Spleen (tissue), 7 donors: ENCODE measurements around the gene FOS.

ENCODE experiments used
- CTCF ChIP-seq, 11 experiments: fragments of 200-600 bp in 7 of 11; fragments of 450-650 bp in 4 of 11; sonication (generic) in 4 of 11; IDR thresholded peaks in 8 of 11; conservative IDR thresholded peaks in 3 of 11; 1 replicate in 7 of 11; 2 replicates in 4 of 11; pipeline versions ENCODE4 v1.4.0 to v1.8.0; 2016 to 2021; ENCODE audit warnings: antibody characterized with exemption in 11 of 11, inconsistent platforms in 4 of 11, mild to moderate bottlenecking in 1 of 11
- POLR2A ChIP-seq, 3 donors: fragments of 450-650 bp; IDR thresholded peaks; one replicate each; pipeline ENCODE4 v1.5.1; 2017; ENCODE audit warnings: antibody characterized with exemption in 3 of 3, mild to moderate bottlenecking in 1 of 3
- POLR2AphosphoS5 ChIP-seq, 3 donors: sonication (generic); formaldehyde crosslinking; IDR thresholded peaks; one replicate each; pipeline ENCODE4 v1.5.1; 2017; ENCODE audit warnings: antibody characterized with exemption in 3 of 3
- donor health status: DM: no; HTN: no; CAD: no; lungs with moderate emphysema.
- donor health status: DM: no; HTN: no; CAD: no.
- donor health status: DM: no; HTN: no; CAD: no.

GRCh38 chr14:75280831-75281653 is 2.4 kb downstream of the FOS start:
- TF ChIP-seq POLR2A (IDR thresholded peaks at IDR 0.05) (peak in 2 of 3 donors; percentile 5 to 24), CTCF (IDR thresholded peaks at IDR 0.05 in 8 of 11, conservative IDR thresholded peaks at IDR 0.05 in 3 of 11) (no peak), POLR2AphosphoS5 (IDR thresholded peaks at IDR 0.05) (peak; percentile 85 to 99 (median 97))
